Measurements from ENCODE around the gene KYAT1.
"Not testable (repeated sequence)": the region's sequence is repeated elsewhere in the genome, so short reads cannot be mapped to it uniquely, and the experiment has no call there.

Gene KYAT1

DNA sequence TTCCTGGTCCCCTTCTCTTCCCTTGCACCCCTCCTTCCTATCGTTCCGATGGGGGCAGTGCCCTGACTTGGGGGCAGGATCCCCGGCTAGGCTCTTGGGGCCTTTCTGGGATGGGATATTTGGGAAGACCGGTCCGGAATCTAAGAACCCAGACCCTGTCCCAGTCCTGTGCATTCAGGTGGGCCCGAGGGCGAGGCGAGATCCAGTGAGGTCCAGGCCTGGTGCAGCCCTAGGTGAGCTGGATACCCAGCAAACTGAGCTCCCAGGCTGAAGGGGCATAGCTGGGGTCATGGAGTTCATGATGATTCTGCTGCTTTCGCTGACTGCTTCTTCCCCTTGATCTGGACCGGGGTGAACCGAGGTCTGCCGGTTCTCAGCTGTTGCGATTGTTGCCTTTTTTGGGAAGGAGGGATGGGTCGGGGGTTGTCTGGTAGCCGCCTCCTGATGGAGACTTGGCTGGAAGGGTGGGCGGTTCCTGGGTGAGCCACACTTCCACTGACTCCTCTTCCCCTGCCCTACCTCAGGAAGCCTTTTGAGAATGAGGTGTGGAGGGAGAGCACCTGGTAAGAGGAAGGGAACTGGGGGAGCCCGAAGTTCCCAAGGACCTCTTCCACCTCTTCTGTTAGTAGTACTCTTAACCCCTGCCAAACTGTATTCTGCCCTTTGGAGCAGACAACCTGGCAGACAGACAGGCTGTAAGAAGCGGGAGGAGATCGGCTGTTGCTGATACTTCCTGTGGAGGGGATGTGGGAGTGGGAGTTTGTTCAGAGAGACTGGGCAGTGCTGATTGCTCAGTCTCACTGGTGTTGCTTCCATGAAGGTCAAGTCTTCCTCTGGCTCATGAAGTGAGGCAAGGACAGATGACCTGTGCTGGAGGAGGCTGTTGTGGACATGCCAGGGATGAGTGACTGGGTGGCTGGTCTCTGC is 1.2 kb upstream of the KYAT1 start:
- no peak for DNase-seq

DNA sequence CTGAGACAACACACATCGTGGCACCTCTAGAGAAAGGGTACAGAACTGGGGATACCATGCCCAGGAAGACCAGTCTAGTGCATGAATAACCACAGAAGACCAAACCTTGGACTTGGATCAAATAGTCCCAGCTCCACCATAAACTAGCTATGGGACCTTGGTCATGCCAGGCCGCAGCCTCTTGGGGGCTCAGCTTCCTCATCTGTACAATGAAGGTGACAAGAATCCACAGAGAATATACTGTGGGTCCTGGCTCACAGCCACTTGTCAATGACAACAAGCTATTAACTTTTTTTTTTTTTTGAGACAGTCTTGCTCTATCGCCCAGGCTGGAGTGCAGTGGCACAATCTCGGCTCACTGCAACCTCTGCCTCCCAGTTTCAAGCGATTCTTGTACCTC is 3.9 kb downstream of the KYAT1 start:
- no peak for DNase-seq

DNA sequence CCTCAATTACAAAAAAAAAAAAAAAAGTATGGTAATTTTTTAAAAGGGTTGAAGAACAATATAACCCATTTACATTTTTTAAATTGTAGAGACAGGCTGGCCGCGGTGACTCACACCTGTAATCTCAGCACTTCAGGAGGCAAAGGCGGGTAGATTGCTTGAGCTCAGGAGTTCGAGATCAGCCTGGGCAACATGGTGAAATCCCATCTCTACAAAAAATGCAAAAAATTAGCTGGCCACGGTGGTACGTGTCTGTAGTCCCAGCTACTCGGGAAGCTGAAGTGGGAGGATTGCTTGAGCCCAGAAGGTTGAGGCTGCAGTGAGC is 10.8 kb downstream of the KYAT1 start:
- not testable (repeated sequence) for DNase-seq

DNA sequence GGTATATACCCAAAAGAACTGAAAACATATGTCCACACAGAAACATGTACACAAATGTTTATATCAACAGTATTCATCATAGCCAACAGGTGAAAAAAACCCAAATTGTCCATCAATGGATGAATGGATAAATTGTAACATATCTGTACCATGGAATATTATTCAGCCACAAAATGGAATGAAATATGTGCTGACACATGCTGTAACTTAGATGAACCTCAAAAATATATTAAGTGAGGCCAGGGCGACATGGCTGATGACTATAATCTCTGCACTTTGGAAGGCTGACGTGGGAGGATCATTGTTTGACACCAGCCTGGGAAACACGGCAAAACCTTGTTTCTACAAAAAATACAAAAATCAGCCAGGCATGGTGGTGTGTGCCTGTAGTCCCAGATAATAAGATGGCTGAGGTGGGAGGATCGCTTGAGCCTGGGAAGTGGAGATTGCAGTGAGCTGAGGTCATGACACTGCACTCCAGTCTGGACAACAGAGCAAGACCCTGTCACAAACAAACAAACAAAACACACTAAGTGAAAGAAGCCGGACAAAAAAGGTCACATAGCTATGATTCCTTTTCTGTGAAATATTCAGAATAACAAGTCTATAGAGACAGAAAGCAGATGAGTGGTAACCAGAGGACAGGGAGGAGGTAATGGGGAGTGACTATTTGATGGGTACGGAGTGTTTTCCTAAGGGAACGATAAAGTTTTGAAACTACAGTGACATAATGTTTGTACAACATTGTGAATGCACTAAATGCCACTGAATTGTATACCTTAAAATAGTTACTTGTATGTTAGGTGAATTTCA is 11.4 kb downstream of the KYAT1 start:
- no peak for DNase-seq

DNA sequence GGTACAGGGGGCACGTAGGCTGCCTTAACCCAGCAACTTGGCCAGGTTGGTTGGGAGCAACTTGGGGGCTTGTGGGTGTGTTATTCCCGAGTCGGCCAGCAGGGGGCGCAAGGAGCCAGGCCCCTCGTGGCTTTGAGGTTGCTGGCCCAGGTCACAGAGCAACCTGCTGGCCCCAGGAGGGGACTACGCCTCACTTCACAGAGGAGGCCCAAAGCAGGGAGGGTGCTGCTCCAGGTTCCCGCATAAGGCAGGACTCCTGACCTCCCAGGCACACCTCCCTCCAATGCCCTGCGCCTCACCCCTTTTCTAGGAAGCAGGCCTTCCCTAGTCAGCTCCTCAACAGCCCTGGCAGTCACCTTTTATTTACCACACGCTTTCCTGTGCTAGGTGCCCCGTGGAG is 18.1 kb downstream of the KYAT1 start:
- DNase-seq, result peak; percentile 80

DNA sequence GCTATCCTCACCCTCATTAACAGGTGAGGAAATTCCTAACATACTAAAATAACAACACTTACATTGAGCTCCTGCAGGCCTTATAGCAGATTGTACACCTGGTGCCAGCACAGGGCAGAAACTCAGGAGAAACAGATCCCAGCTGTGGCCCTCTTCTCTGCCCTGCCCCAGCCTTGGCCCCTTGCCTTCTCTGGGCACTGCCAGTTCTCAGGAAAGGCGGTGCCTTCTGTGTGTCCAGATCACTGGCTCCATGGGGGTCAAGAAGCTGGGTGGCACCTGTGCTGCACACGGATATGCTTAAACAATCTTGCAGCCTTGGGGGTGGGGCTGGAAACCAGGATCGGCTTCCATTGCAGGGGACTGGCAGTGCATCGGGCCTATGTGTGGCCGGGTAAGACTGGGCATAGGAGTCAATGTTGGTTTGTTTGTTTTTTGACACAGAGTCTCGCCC is 19.3 kb downstream of the KYAT1 start:
- no peak for DNase-seq

DNA sequence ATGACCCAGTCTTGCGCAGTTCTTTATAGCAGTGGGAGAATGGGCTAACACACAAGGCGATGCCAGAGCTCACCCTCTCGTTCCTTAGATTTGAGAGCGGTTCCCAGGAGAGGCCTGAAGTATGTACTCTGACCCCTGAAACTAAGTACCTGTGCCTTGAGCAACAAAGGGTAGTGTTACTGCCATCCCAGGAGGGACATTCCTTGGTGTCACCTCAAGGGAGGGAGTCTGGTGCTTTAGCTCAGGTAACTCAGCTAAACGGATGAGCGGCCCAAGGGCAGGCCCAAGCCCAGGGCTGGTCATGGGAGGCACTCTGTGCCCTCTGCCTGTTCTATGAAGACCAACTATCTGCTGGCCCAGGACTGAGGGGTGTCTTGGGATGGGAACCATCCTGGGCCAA is 20.2 kb downstream of the KYAT1 start:
- DNase-seq, result no peak

DNA sequence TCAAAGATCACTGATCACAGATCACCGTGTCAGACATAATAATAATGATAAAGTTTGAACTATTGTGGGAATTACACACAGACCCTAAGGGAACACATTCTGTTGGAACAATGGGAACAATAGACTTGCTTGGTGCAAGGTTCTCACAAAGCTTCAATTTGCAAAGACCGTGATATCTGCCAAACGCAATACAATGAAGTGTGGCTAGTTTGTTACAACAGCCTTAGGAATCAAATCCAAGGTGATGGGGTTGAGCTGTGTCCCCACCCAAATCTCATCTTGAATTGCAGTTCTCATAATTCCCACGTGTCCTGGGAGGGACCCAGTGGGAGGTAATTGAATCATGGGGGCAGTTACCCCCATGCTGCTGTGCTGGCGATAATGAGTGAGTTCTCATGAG is 20.8 kb downstream of the KYAT1 start:
- no peak for DNase-seq

DNA sequence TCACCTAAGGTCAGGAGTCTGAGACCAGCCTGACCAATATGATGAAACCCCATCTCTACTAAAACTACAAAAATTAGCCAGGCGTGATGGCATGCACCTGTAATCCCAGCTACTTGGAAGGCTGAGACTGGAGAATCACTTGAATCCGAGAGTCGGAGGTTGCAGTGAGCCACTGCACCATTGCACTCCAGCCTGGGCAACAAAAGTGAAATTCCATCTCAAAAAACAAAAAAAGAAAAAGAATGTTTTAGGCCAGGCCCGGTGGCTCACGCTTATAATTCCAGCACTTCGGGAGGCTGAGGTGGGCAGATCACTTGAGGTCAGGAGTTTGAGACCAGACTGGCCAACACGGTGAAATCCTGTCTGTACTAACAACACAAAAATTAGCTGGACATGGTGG is 23.3 kb downstream of the KYAT1 start:
- DNase-seq, result not testable (repeated sequence)

DNA sequence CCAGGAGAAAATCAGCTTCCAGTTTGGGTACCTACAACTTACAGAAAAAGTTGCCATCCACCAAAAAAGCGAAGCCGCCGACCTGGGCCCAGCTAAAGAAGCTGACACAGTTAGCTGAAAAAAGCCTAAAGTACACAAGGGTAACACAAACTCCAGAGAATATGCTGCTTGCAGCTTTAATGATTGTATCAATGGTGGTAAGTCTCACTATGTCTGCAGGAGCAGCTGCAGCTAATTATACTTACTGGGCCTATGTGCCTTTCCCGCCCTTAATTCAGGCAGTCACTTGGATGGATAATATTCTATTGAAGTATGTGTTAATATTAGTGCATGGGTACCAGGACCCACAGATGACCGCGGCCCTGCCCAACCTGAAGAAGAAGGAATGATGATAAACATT is 27.3 kb downstream of the KYAT1 start:
- DNase-seq, result not testable (repeated sequence)

DNA sequence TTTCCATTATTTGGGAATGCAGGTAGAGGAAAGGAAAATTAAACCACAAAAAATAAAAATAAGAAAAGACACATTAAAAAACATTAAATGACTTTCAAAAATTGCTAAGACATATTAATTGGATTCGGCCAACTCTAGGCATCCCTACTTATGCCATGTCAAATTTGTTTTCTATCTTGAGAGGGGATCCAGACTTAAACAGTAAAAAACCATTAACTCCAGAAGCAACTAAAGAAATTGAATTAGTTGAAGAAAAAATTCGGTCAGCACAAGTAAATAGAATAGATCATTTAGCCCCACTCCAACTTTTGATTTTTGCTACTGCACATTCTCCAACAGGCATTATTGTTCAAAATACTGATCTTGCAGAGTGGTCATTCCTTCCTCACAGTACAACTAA is 29.1 kb downstream of the KYAT1 start:
- not testable (repeated sequence) for DNase-seq

DNA sequence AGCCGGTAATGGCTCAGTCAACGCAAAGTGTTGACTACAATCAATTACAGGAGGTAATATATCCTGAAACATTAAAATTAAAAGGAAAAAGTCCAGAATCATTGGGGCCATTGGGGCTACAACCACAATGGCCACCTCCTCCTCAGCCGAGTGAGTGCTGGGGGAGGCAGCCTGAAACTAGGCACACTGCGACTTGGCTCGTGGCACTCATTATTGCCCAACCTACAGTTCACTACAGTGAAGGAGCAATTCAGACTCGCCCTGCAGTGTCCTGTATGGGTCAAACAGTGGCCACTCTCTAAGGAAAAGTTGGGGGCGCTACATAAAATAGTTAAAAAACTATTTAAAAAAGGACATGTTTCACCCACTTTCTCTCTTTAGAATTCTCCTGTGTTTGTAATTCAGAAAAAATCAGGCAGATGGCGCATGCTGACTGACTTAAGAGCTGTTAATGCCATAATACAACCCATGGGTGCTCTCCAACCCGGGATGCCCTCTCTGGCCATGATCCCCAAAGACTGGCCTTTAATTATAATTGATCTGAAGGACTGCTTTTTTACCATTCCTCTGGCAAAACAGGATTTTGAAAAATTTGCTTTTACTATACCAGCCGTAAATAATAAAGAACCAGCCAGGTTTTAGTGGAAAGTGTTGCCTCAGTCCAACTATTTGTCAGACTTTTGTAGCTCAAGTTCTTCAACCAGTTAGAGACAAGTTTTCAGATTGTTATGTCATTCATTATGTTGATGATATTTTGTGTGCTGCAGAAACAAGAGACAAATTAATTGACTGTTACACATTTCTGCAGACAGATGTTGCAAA is 29.8 kb downstream of the KYAT1 start:
- DNase-seq, result not testable (repeated sequence)

DNA sequence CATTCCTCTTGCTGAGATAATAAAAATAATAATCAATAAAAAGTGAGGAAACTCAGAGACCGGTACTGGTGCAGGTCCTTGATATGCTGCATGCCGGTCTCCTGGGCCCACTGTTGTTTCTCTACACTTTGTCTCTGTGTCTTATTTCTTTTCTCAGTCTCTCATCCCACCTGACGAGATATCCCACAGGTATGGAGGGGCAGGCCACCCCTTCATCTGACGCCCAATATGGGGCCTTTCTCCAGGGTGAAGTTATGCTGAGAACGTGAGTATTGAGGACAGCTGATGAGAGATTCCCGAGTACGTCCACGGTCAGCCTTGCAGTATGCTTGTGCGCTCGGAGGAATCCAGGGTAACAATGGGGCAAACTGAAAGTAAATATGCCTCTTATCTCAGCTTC is 30.7 kb downstream of the KYAT1 start:
- not testable (repeated sequence) for DNase-seq

DNA sequence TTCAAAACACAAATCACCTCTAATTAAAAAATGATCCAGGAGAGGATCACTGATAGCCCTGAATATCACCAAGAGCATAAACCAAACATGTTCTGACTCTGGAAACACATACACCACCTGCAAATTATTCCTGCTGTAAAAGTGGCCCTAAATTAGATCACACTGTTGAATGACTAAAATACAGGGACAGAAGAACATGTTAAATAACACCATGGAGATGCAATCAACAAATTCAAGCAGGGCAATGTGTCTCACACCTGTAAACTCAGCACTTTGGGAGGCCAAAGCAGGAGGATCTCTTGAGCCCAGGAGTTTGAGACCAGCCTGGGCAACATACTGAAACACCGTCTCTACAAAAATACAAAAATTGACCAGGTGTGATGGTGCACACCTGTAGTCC is 33.9 kb downstream of the KYAT1 start:
- no peak for DNase-seq

DNA sequence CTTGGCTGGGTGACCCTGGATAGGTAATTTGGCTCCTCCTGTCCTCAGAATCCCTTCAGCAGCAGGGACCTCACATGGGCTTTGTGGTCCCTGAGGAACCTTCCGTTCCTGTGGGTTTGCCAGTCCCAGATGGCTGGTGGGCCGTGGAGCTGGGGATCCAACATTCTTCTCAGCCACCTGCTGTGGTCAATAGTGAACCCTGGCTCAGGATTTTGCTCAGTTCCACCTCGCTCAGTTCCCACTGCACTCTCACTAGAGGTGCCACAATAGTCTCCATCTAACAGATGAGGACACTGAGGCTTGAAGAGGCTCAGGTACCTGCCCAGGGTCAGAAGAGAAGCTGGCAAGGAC is 35.1 kb downstream of the KYAT1 start:
- DNase-seq, result no peak

DNA sequence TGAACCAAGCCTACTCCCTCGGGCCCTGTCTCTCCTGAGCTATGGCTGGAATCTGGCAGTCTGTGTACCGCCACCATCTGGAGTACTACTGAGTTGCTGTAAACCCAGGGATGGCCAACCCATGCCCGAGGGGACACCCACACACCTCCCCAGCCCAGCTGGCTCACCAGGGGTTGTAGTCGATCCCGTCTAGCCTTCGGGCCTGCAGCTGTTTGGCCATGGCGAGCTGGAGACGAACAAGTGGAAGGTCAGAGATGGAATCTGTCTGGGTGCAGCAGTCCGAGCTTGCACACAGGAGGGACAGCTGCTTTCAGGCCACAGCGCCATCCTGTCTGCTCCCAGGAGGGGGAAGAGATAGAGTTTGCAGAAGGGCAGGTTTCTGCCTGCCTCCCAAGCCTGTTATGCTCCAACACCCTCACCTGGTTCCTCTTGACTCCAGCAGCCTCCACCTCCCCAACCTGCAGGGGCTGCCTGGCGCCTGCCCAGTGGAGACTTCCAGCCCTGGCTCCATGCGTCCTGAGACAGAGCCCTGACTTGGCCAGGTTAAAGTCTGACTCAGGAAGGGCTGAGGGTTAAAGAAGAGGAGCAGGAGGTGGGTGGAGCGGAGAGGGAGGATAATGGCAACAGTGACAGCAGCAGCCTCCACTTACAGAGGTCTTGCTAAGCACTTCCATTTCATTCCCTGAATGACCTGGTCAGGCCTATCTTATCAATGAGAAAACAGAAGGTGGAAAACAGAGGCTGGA is 36.4 kb downstream of the KYAT1 start:
- DNase-seq, result no peak

DNA sequence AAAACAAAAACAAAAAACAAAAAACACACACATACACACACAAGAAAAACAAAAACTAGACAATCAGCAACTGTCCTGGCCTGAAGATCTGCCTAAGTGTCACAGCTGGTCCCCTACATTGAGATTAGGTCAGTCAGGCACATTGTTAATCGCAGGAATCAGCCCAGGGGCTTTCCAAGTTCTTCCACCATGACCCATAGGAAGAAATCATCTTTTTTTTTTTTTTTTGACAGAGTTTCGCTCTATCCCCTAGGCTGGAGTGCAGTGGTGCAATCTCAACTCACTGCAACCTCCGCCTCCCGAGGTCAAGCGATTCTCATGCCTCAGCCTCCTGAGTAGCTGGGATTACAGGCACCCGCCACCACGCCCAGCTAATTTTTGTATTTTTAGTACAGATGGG is 38.6 kb downstream of the KYAT1 start:
- DNase-seq, result not testable (repeated sequence)

DNA sequence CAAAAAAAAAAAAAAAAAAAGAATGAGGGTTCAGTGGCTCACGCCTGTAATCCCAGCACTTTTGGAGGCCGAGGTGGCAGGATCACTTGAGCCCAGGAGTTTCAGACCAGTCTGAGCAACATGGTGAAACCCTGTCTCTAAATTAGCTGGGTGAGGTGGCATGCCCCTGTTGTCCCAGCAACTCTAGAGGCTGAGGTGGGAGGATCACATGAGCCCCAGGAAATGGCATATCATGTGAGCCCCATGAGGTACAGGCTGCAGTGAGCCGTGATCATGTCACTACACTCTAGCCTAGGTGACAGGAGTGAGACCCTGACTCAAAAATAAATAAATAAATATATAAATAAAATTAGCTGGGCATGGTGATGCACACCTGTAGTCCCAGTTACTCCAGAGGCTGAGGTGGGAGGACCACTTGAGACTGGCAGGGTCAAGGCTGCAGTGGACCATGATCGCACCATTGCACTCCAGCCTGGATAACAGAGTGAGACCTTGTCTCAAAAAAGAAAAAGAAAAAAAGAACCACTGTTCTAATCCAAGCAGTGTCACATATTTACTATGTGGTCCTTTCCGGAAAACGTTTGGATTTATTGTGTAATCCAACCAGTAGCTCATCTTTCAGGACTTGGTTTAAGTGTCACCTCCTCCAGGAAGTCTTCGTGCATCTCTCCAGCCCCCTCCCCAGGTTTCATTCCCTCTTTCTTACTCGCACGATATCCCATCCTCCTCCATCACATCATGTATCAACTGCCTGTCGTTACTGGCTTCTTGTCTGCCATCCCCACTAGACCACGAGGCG is 39.9 kb downstream of the KYAT1 start:
- no peak for DNase-seq

DNA sequence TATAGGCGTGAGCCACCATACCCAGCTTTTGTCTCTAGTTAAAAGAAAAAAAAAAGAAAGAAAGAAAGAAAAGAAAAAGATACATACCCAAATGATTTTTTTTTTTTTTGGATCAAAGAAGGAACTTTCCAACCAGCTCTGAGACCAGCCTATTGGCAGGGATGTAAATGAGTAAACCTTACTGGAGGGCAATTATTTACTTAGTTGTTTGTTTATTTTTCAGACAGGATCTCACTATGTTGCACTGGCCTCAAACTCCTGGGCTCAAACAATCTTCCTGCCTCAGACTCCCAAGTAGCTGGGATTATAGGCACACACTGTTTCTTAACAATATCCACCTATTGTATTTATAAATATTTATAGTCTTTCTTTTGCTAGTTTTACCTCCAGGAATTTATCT is 41.2 kb downstream of the KYAT1 start:
- no peak for DNase-seq

DNA sequence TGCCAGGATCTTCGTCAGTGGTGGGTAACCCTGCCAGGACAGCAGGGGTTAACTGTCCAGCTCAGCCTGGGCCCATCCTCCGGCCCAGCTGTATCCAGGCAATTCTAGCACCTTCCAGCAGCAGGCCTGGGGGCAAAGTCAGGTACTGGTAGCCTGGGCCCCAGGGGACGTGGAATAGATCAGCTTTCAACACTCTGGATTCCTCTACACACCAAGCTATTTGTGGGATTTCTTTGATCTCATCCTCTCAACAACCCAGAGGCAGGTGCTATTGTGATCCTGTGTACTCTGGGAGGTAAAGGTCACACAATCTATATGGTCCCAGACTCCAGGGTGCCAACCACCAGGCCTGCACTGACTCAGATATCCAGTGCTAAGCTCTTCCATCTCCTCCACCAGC is 43.4 kb downstream of the KYAT1 start:
- no peak for DNase-seq

DNA sequence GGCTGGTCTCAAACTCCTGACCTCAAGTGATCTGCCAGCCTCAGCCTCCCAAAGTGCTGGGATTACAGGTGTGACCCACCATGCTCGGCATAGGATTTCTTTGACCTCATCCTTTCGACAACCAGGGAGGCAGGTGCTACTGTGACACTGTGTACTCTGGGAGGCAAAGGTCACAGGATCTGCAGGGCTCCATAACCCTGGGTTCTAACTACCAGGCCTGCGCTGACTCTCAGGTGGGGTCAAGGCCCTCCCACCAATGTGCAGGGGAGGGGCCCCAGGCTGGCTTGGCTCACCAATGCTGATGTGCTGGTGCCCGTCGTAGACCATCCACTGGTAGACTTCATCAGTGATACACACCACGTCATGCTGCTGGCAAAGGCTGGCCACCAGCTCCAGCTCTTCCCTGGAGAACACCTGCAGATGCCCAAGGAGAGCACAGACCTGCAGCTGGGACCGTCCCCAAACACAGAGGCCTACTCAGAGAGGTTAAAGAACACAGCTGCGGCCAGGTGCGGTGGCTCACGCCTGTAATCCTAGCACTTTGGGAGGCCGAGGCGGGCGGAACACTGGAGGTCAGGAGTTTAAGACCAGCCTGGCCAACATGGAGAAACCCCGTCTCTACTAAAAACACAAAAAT is 45.1 kb downstream of the KYAT1 start:
- DNase-seq, result no peak

Measured in activated CD4-positive, alpha-beta T cell treated with anti-CD3 and anti-CD28 coated beads for 1 hour (primary cell).